GM21529 (cell line): Measurements from ENCODE around the gene SPG21.
"Not testable (repeated sequence)": the region's sequence is repeated elsewhere in the genome, so short reads cannot be mapped to it uniquely, and the experiment has no call there.

Source experiments
- ATAC-seq: cut with Tn5 transposase; IDR thresholded peaks from one replicate; pipeline ENCODE4 v1.9.1; 2021; ENCODE audit not compliant: unreplicated experiment

The SPG21 gene

GRCh38 chr15:64989416-64990167 lies at the start of gene SPG21:
Gene SPG21, minus strand, starts transcription at chr15:64989914. Its CDS starts 6,345 bp downstream, at chr15:64983569.
- peak; percentile 93 for ATAC-seq

GRCh38 chr15:65038836-65039235 lies 49.1 kb upstream of the SPG21 start:
- ATAC-seq: no peak

- ATAC-seq: no peak
Observed at GRCh38 chr15:65038428-65038827, 48.7 kb upstream of the SPG21 start.

GRCh38 chr15:65037309-65037708 lies 47.6 kb upstream of the SPG21 start:
- no peak for ATAC-seq

GRCh38 chr15:65034719-65035118 lies 45.0 kb upstream of the SPG21 start:
- ATAC-seq: no peak

- ATAC-seq: no peak
Observed at GRCh38 chr15:65033659-65034269, 44.0 kb upstream of the SPG21 start.

- ATAC-seq: no peak
Observed at GRCh38 chr15:65032801-65033537, 43.3 kb upstream of the SPG21 start.

- ATAC-seq: no peak
Observed at GRCh38 chr15:65029736-65030208, 40.1 kb upstream of the SPG21 start.

GRCh38 chr15:65028921-65029735 lies 39.4 kb upstream of the SPG21 start, which contains the start of gene MTFMT:
Gene MTFMT, minus strand, starts transcription at chr15:65029639. Its CDS starts 26 bp downstream, at chr15:65029613.
- peak; percentile 76 for ATAC-seq

GRCh38 chr15:65028338-65028737 lies 38.6 kb upstream of the SPG21 start:
- ATAC-seq: no peak

- ATAC-seq: no peak
Observed at GRCh38 chr15:65027593-65027992, 37.9 kb upstream of the SPG21 start.

- ATAC-seq: no peak
Observed at GRCh38 chr15:65026756-65027155, 37.0 kb upstream of the SPG21 start.

- ATAC-seq: no peak
Observed at GRCh38 chr15:65021488-65021887, 31.8 kb upstream of the SPG21 start.

GRCh38 chr15:65020419-65020818 lies 30.7 kb upstream of the SPG21 start:
- no peak for ATAC-seq

- not testable (repeated sequence) for ATAC-seq
Observed at GRCh38 chr15:65011198-65011597, 21.5 kb upstream of the SPG21 start.

- no peak for ATAC-seq
Observed at GRCh38 chr15:65008983-65009382, 19.3 kb upstream of the SPG21 start.

GRCh38 chr15:65006876-65007275 lies 17.2 kb upstream of the SPG21 start:
- no peak for ATAC-seq

GRCh38 chr15:65004993-65005392 lies 15.3 kb upstream of the SPG21 start:
- no peak for ATAC-seq

- no peak for ATAC-seq
Observed at GRCh38 chr15:64997745-64998375, 8.1 kb upstream of the SPG21 start.

GRCh38 chr15:64997066-64997465 lies 7.4 kb upstream of the SPG21 start:
- no peak for ATAC-seq
